ENCODE measurements around the gene ATP11C.

GRCh38 chrX:139795196-139795595 lies 137.7 kb downstream of the ATP11C start:
- TF ChIP-seq RAD51 (IDR thresholded peaks at IDR 0.05; ENCODE audit: borderline replicate concordance, low read depth) (no peak), SMC3 (conservative IDR thresholded peaks at IDR 0.05; ENCODE audit: insufficient read depth, low read depth, low read length) (no peak), EGR1 (conservative IDR thresholded peaks at IDR 0.05) (no peak), ARID3A (IDR thresholded peaks at IDR 0.05; ENCODE audit: borderline replicate concordance, low read depth, low read length) (no peak), NFIC (IDR thresholded peaks at IDR 0.05) (no peak), HCFC1 (IDR thresholded peaks at IDR 0.05; ENCODE audit: low read depth, low read length) (no peak)
- TF ChIP-seq, protein P1, sequence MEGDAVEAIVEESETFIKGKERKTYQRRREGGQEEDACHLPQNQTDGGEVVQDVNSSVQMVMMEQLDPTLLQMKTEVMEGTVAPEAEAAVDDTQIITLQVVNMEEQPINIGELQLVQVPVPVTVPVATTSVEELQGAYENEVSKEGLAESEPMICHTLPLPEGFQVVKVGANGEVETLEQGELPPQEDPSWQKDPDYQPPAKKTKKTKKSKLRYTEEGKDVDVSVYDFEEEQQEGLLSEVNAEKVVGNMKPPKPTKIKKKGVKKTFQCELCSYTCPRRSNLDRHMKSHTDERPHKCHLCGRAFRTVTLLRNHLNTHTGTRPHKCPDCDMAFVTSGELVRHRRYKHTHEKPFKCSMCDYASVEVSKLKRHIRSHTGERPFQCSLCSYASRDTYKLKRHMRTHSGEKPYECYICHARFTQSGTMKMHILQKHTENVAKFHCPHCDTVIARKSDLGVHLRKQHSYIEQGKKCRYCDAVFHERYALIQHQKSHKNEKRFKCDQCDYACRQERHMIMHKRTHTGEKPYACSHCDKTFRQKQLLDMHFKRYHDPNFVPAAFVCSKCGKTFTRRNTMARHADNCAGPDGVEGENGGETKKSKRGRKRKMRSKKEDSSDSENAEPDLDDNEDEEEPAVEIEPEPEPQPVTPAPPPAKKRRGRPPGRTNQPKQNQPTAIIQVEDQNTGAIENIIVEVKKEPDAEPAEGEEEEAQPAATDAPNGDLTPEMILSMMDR (IDR thresholded peaks at IDR 0.05 in 2 of 3, conservative IDR thresholded peaks at IDR 0.05 in 1 of 3; ENCODE audit: insufficient read depth in 2 of 3, low read depth in 1 of 3, low read length in 3 of 3): no peak

All from K562 (cell line).